ENCODE results near the gene AKR1A1. TPM values are rescaled to one million over a fixed set of nuclear protein-coding genes. Genes with fewer than 3 reads are reported as not detected.

Gene AKR1A1
- total and polyA plus RNA-seq, 2 of the 8 experiments (the other 6 are each of a cell fraction or from before 2014, with no cell fraction given) = 344 to 435 TPM

DNA sequence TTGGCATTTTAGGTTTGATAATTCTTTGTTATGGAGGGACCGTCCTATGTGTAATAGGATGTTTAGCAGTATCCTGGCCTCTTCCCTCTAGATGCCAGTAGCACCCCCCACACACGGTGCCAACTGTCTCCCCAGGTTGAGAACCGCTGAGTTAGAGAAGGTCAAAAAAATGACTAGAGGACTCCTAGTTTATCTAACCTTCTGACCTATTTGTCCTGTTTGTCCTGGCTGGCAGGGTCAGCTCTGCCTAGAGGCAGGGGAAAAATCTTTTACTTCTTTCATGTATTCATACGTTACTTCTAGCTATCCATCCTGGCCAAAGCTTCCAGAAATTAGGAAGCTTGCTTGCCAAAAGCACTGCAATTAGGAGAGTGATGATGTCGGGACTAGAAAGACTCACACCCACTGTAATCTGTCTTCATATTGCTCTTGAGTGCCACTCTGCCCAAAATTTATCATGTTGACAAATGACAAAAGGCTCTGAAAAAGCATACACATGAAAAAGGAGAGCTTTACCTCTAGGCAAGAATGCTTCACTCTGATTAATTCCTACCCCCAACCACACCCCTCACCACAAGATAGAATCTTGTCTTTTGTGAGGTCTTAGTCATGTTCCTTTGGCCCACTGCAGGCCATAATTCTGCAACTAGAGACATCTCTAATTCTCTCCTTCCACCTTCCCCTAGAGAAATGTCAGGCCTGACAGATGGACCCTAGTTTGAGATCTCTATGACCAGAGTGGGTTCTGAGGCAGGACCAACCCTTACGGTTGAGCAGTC lies 14.4 kb upstream of the AKR1A1 start (continued):
- TF ChIP-seq PHF8 (conservative IDR thresholded peaks at IDR 0.05; ENCODE audit: low read depth, low read length) (no peak), TAF1 (IDR thresholded peaks at IDR 0.05; ENCODE audit: low read depth, low read length) (no peak), NANOG (IDR thresholded peaks at IDR 0.05; ENCODE audit: insufficient read depth, low read depth, low read length, poor library complexity, severe bottlenecking) (no peak), CBX8 (IDR thresholded peaks at IDR 0.05; ENCODE audit: borderline replicate concordance, low read depth, low read length) (no peak)
- TF ChIP-seq, protein P1, sequence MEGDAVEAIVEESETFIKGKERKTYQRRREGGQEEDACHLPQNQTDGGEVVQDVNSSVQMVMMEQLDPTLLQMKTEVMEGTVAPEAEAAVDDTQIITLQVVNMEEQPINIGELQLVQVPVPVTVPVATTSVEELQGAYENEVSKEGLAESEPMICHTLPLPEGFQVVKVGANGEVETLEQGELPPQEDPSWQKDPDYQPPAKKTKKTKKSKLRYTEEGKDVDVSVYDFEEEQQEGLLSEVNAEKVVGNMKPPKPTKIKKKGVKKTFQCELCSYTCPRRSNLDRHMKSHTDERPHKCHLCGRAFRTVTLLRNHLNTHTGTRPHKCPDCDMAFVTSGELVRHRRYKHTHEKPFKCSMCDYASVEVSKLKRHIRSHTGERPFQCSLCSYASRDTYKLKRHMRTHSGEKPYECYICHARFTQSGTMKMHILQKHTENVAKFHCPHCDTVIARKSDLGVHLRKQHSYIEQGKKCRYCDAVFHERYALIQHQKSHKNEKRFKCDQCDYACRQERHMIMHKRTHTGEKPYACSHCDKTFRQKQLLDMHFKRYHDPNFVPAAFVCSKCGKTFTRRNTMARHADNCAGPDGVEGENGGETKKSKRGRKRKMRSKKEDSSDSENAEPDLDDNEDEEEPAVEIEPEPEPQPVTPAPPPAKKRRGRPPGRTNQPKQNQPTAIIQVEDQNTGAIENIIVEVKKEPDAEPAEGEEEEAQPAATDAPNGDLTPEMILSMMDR (IDR thresholded peaks at IDR 0.05; ENCODE audit: control extremely low read depth in 1 of 3, insufficient read depth in 1 of 3, low read depth in 1 of 3, low read length in 3 of 3) = no peak
- TF ChIP-seq, protein P2, sequence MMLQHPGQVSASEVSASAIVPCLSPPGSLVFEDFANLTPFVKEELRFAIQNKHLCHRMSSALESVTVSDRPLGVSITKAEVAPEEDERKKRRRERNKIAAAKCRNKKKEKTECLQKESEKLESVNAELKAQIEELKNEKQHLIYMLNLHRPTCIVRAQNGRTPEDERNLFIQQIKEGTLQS (IDR thresholded peaks at IDR 0.05; ENCODE audit: insufficient read depth, low read depth, low read length) = no peak
